ENCODE measurements around the gene SPON1. TPM values are rescaled to one million over a fixed set of nuclear protein-coding genes. Genes with fewer than 3 reads are reported as not detected.

The SPON1 gene
- total RNA-seq, 3 donors from 2014 or later (not counting 1 experiment from before 2014, with no cell fraction given) = 0.09 to 0.18 TPM; not detected in 1

- H3K4me1 ChIP-seq (ENCODE audit: control insufficient read depth, insufficient read depth, low read length) = no peaks in the 10 kb centered on the region
- H3K9me3 Mint-ChIP-seq = peaks cover 0 to 3% of the 10 kb centered on the region in 2 donors
- H3K4me1 Mint-ChIP-seq = no peaks in the 10 kb centered on the region
- intact Hi-C loops (cut with micrococcal nuclease) = no loop called here
- peaks cover 13 to 17% of the 10 kb centered on the region in 2 donors for H3K27me3 Mint-ChIP-seq (ENCODE audit: low read depth in 2 of 2)
- no peaks in the 10 kb centered on the region for H3K36me3 ChIP-seq (ENCODE audit: control insufficient read depth, insufficient read depth, low read length)
- no peak for ATAC-seq
- H3K27ac ChIP-seq (ENCODE audit: low read length) = no peak overlapping the region
- WGBS (ENCODE audit: insufficient coverage) = 80% methylated on average over 1 of the region's 1 CpG
- TF ChIP-seq CTCF (IDR thresholded peaks at IDR 0.05) = no peak
- no peak overlapping the region for H3K27ac Mint-ChIP-seq
- no peaks in the 10 kb centered on the region for H3K27me3 ChIP-seq (ENCODE audit: control insufficient read depth, insufficient read depth, low read length)
- H3K9me3 ChIP-seq (ENCODE audit: control insufficient read depth, insufficient read depth, low read length) = no peaks in the 10 kb centered on the region
- no peak for DNase-seq
- no peak overlapping the region for H3K4me3 ChIP-seq (ENCODE audit: low read length)
- no peaks in the 10 kb centered on the region for H3K36me3 Mint-ChIP-seq
- no peak overlapping the region for H3K4me3 Mint-ChIP-seq
Observed at GRCh38 chr11:14117632-14118031, 155.1 kb downstream of the SPON1 start.

GRCh38 chr11:14118072-14118471 is 155.5 kb downstream of the SPON1 start:
- Histone ChIP-seq H3K9me3 (ENCODE audit: control insufficient read depth, insufficient read depth, low read length) (no peaks in the 10 kb centered on the region), H3K27ac (ENCODE audit: low read length) (no peak overlapping the region), H3K27me3 (ENCODE audit: control insufficient read depth, insufficient read depth, low read length) (no peaks in the 10 kb centered on the region), H3K4me1 (ENCODE audit: control insufficient read depth, insufficient read depth, low read length) (no peaks in the 10 kb centered on the region), H3K36me3 (ENCODE audit: control insufficient read depth, insufficient read depth, low read length) (no peaks in the 10 kb centered on the region), H3K4me3 (ENCODE audit: low read length) (no peak overlapping the region)
- ATAC-seq (no peak), DNase-seq (no peak)
- Mint-ChIP-seq H3K27me3 (ENCODE audit: low read depth in 2 of 2) (peaks cover 10 to 12% of the 10 kb centered on the region in 2 donors), H3K4me3 (no peak overlapping the region), H3K9me3 (peaks cover 0 to 3% of the 10 kb centered on the region in 2 donors), H3K27ac (no peak overlapping the region), H3K36me3 (no peaks in the 10 kb centered on the region), H3K4me1 (no peaks in the 10 kb centered on the region)
- intact Hi-C loops (cut with micrococcal nuclease) = no loop called here
- no CpG with 5 or more reads among the region's 1 CpG for WGBS (ENCODE audit: insufficient coverage)
- no peak for TF ChIP-seq CTCF (IDR thresholded peaks at IDR 0.05)

GRCh38 chr11:14119357-14119756 is 156.8 kb downstream of the SPON1 start:
- H3K27ac Mint-ChIP-seq = no peak overlapping the region
- ATAC-seq (no peak), DNase-seq (peak in 1 of 2 donors; percentile 4)
- no peaks in the 10 kb centered on the region for H3K27me3 ChIP-seq (ENCODE audit: control insufficient read depth, insufficient read depth, low read length)
- intact Hi-C loops (cut with micrococcal nuclease) = no loop called here
- no peaks in the 10 kb centered on the region for H3K36me3 ChIP-seq (ENCODE audit: control insufficient read depth, insufficient read depth, low read length)
- no peak overlapping the region for H3K4me3 ChIP-seq (ENCODE audit: low read length)
- H3K9me3 Mint-ChIP-seq = peaks cover 0 to 3% of the 10 kb centered on the region in 2 donors
- no peaks in the 10 kb centered on the region for H3K4me1 ChIP-seq (ENCODE audit: control insufficient read depth, insufficient read depth, low read length)
- H3K4me3 Mint-ChIP-seq = no peak overlapping the region
- H3K9me3 ChIP-seq (ENCODE audit: control insufficient read depth, insufficient read depth, low read length) = no peaks in the 10 kb centered on the region
- H3K27me3 Mint-ChIP-seq (ENCODE audit: low read depth in 2 of 2) = peaks cover 10 to 12% of the 10 kb centered on the region in 2 donors
- H3K4me1 Mint-ChIP-seq = no peaks in the 10 kb centered on the region
- 93% methylated on average over 2 of the region's 2 CpGs for WGBS (ENCODE audit: insufficient coverage)
- no peak for TF ChIP-seq CTCF (IDR thresholded peaks at IDR 0.05)
- H3K36me3 Mint-ChIP-seq = no peaks in the 10 kb centered on the region
- no peak overlapping the region for H3K27ac ChIP-seq (ENCODE audit: low read length)

GRCh38 chr11:14124350-14124749 is 161.8 kb downstream of the SPON1 start:
- Mint-ChIP-seq H3K27me3 (ENCODE audit: low read depth in 2 of 2) (peaks cover 2 to 4% of the 10 kb centered on the region in 2 donors), H3K9me3 (no peaks in the 10 kb centered on the region), H3K36me3 (no peaks in the 10 kb centered on the region), H3K4me3 (no peak overlapping the region), H3K4me1 (no peaks in the 10 kb centered on the region), H3K27ac (no peak overlapping the region)
- Histone ChIP-seq H3K9me3 (ENCODE audit: control insufficient read depth, insufficient read depth, low read length) (no peaks in the 10 kb centered on the region), H3K4me1 (ENCODE audit: control insufficient read depth, insufficient read depth, low read length) (no peaks in the 10 kb centered on the region), H3K27ac (ENCODE audit: low read length) (no peak overlapping the region), H3K27me3 (ENCODE audit: control insufficient read depth, insufficient read depth, low read length) (no peaks in the 10 kb centered on the region), H3K36me3 (ENCODE audit: control insufficient read depth, insufficient read depth, low read length) (no peaks in the 10 kb centered on the region), H3K4me3 (ENCODE audit: low read length) (no peak overlapping the region)
- DNase-seq (no peak), ATAC-seq (no peak)
- no peak for TF ChIP-seq CTCF (IDR thresholded peaks at IDR 0.05)
- intact Hi-C loops (cut with micrococcal nuclease) = no loop called here
- 86% methylated on average over 2 of the region's 3 CpGs for WGBS (ENCODE audit: insufficient coverage)

All from natural killer cell (primary cell).